H9 (cell line): ENCODE results near the gene TRIM52. TPM values are rescaled to one million over a fixed set of nuclear protein-coding genes. Genes with fewer than 3 reads are reported as not detected.

Experiments
- DNase-seq: peaks from one replicate; pipeline ENCODE4 v3.0.0-alpha.2; 2017
- H2AFZ ChIP-seq: one replicate; pipeline ENCODE4 v1.6.1; 2013; ENCODE audit warnings: mild to moderate bottlenecking, low read length, control low read depth, moderate library complexity
- H2AK5ac ChIP-seq: 2 replicates; pipeline ENCODE4 v1.6.1; 2013; ENCODE audit warnings: low read length, control low read depth, mixed read lengths; ENCODE audit not compliant: insufficient read length
- H2BK120ac ChIP-seq: one replicate; pipeline ENCODE4 v1.6.1; 2013; ENCODE audit warnings: low read depth, mild to moderate bottlenecking, low read length, control low read depth, inconsistent platforms; ENCODE audit not compliant: poor library complexity, severe bottlenecking
- H2BK12ac ChIP-seq: 2 replicates; pipeline ENCODE4 v1.6.1; 2013; ENCODE audit warnings: low read length, control low read depth, mixed read lengths, low read depth; ENCODE audit not compliant: insufficient read length
- H2BK15ac ChIP-seq: 2 replicates; pipeline ENCODE4 v1.6.1; 2013; ENCODE audit warnings: low read depth, low read length, control low read depth
- H2BK20ac ChIP-seq: one replicate; pipeline ENCODE4 v1.6.1; 2013; ENCODE audit warnings: low read depth, mild to moderate bottlenecking, low read length, control low read depth, inconsistent platforms; ENCODE audit not compliant: poor library complexity, severe bottlenecking
- H2BK5ac ChIP-seq: 2 replicates; pipeline ENCODE4 v1.6.1; 2013; ENCODE audit warnings: low read length, control low read depth, mixed read lengths; ENCODE audit not compliant: insufficient read length
- H3K14ac ChIP-seq: 2 replicates; pipeline ENCODE4 v1.6.1; 2013; ENCODE audit warnings: low read length, control low read depth; ENCODE audit not compliant: insufficient read depth
- H3K18ac ChIP-seq: 2 replicates; pipeline ENCODE4 v1.6.1; 2013; ENCODE audit warnings: low read depth, mild to moderate bottlenecking, mixed read lengths, low read length, control low read depth; ENCODE audit not compliant: insufficient read length
- H3K23ac ChIP-seq: 2 replicates; pipeline ENCODE4 v1.6.1; 2013; ENCODE audit warnings: low read length, control low read depth, mixed read lengths, low read depth; ENCODE audit not compliant: insufficient read length
- H3K23me2 ChIP-seq: 2 replicates; pipeline ENCODE4 v1.6.1; 2013; ENCODE audit warnings: low read depth, mild to moderate bottlenecking, mixed read lengths, low read length, control low read depth; ENCODE audit not compliant: insufficient read length, poor library complexity, severe bottlenecking
- H3K27ac ChIP-seq: 2 replicates; pipeline ENCODE4 v1.5.1; 2013; ENCODE audit warnings: low read length, control low read depth, mixed read lengths, low read depth; ENCODE audit not compliant: insufficient read length
- H3K27me3 ChIP-seq: 2 replicates; pipeline ENCODE4 v1.6.1; 2013; ENCODE audit warnings: low read length, control low read depth, inconsistent platforms; ENCODE audit not compliant: insufficient read depth
- H3K4ac ChIP-seq: 2 replicates; pipeline ENCODE4 v1.6.1; 2013; ENCODE audit warnings: low read depth, mild to moderate bottlenecking, control low read depth, inconsistent platforms, low read length, moderate library complexity
- H3K4me1 ChIP-seq: 2 replicates; pipeline ENCODE4 v1.6.1; 2013; ENCODE audit warnings: low read length, control low read depth, inconsistent platforms; ENCODE audit not compliant: insufficient read depth
- H3K4me2 ChIP-seq: 2 replicates; pipeline ENCODE4 v1.6.1; 2013; ENCODE audit warnings: low read length, control low read depth, mixed read lengths; ENCODE audit not compliant: insufficient read length, insufficient read depth
- H3K56ac ChIP-seq: 2 replicates; pipeline ENCODE4 v1.6.1; 2013; ENCODE audit warnings: low read depth, mild to moderate bottlenecking, mixed read lengths, low read length, control low read depth; ENCODE audit not compliant: insufficient read length
- H3K79me1 ChIP-seq: 2 replicates; pipeline ENCODE4 v1.6.1; 2013; ENCODE audit warnings: low read depth, mild to moderate bottlenecking, moderate library complexity, low read length, control low read depth, inconsistent platforms; ENCODE audit not compliant: insufficient read depth, poor library complexity, severe bottlenecking
- H3K79me2 ChIP-seq: 2 replicates; pipeline ENCODE4 v1.6.1; 2013; ENCODE audit warnings: low read length, control low read depth, inconsistent platforms; ENCODE audit not compliant: insufficient read depth
- H3K9ac ChIP-seq: 2 replicates; pipeline ENCODE4 v1.6.1; 2013; ENCODE audit warnings: low read length, control low read depth, mixed read lengths; ENCODE audit not compliant: insufficient read length; ENCODE audit errors: extremely low read depth
- H3K9me3 ChIP-seq: one replicate; pipeline ENCODE4 v1.6.1; 2013; ENCODE audit warnings: low read depth, low read length, inconsistent platforms; ENCODE audit not compliant: control insufficient read depth
- H3T11ph ChIP-seq: one replicate; pipeline ENCODE4 v1.6.1; 2013; ENCODE audit warnings: mild to moderate bottlenecking, low read length, control low read depth, inconsistent platforms
- H4K20me1 ChIP-seq: one replicate; pipeline ENCODE4 v1.6.1; 2013; ENCODE audit not compliant: control insufficient read depth, insufficient read length, insufficient read depth
- H4K5ac ChIP-seq: 2 replicates; pipeline ENCODE4 v1.6.1; 2013; ENCODE audit warnings: low read depth, mild to moderate bottlenecking, mixed read lengths, low read length, control low read depth; ENCODE audit not compliant: insufficient read length
- H4K8ac ChIP-seq: replicated peaks from 2 replicates; pipeline ENCODE4 v1.6.1; 2013; ENCODE audit warnings: low read length, control low read depth, mixed read lengths, low read depth; ENCODE audit not compliant: insufficient read length
- H4K91ac ChIP-seq: 2 replicates; pipeline ENCODE4 v1.6.1; 2013; ENCODE audit warnings: low read depth, mild to moderate bottlenecking, moderate library complexity, mixed read lengths, low read length, control low read depth; ENCODE audit not compliant: insufficient read length
- H3K27ac Mint-ChIP-seq, 3 experiments: 2 replicates in 2 of 3; 3 replicates in 1 of 3; pipeline ENCODE4 v1.8.0; 2020 to 2021; ENCODE audit warnings: mixed read lengths in 3 of 3, mild to moderate bottlenecking in 1 of 3, moderate library complexity in 1 of 3
- H3K27me3 Mint-ChIP-seq: 2 replicates; pipeline ENCODE4 v1.8.0; 2021; ENCODE audit warnings: low read depth, mild to moderate bottlenecking, moderate library complexity, mixed read lengths
- H3K36me3 Mint-ChIP-seq, 3 experiments: 2 replicates in 2 of 3; 3 replicates in 1 of 3; pipeline ENCODE4 v1.8.0; 2020 to 2021; ENCODE audit warnings: low read depth in 3 of 3, mixed read lengths in 3 of 3; ENCODE audit not compliant: insufficient read depth in 1 of 3
- H3K4me1 Mint-ChIP-seq, 2 experiments: 2 replicates each; pipeline ENCODE4 v1.8.0; 2020; ENCODE audit warnings: mixed read lengths in 2 of 2
- H3K4me3 Mint-ChIP-seq, 2 experiments: 2 replicates in 1 of 2; 3 replicates in 1 of 2; pipeline ENCODE4 v1.8.0; 2020 to 2021; ENCODE audit warnings: mild to moderate bottlenecking in 2 of 2, mixed read lengths in 2 of 2, moderate library complexity in 1 of 2
- H3K9me3 Mint-ChIP-seq, 2 experiments: 2 replicates in 1 of 2; 3 replicates in 1 of 2; pipeline ENCODE4 v1.8.0; 2020; ENCODE audit warnings: mild to moderate bottlenecking in 2 of 2, mixed read lengths in 2 of 2, moderate library complexity in 1 of 2
- WGBS: extraction: QIAGEN DNeasy Blood & Tissue Kit; methylation state at CpG from one replicate; pipeline ENCODE4 v1.1.7; 2013; ENCODE audit warnings: missing lambda C conversion rate, low lambda C conversion rate, mixed read lengths; ENCODE audit not compliant: insufficient read length; ENCODE audit errors: extremely low coverage; 5-methylcytosine and 5-hydroxymethylcytosine counted together
- total RNA-seq: library from RNA; stranded (reverse); gene quantifications from 2 replicates; pipeline ENCODE4 v1.2.1, GENCODE V29; 2021
- TF ChIP-seq, protein P1 (sequence below): fragments of 200-600 bp; sonication (generic); conservative IDR thresholded peaks from 3 replicates; pipeline ENCODE4 v1.8.0; 2021; ENCODE audit warnings: antibody characterized with exemption, mild to moderate bottlenecking

Gene TRIM52
- total RNA-seq, 1 experiment from 2014 or later: 5.1 TPM

DNA sequence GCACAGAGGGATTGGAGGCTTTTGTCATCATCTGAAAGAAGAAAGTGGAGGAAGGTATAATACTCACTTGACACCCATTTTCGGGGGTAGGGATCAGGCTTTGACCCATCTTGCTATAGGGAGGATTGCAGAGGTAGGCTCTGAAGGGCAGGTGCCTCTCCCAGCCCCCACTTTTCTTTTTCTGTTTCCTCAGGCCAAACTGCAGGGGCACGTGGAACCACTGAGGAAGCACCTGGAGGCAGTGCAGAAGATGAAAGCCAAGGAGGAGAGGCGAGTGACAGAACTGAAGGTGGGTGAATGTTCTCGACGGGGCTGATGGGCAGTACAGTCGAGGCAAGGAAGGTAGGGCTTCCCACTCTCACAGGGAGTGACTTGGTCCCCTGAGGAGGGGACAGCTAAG is 30.4 kb downstream of the TRIM52 start:
- peaks cover 15 to 59% (median 34%) of the 10 kb centered on the region in 3 experiments; a peak in 5 of 7 replicates for H3K36me3 Mint-ChIP-seq
- Histone ChIP-seq H3K18ac (no peak overlapping the region), H4K5ac (no peak overlapping the region), H2BK20ac (no peak overlapping the region), H3K23ac (no peak overlapping the region), H3K9ac (no peak overlapping the region), H3K14ac (no peak overlapping the region), H2BK5ac (no peak overlapping the region), H3T11ph (no peak overlapping the region), H3K79me1 (no peaks in the 10 kb centered on the region), H3K23me2 (no peaks in the 10 kb centered on the region), H2BK15ac (no peak overlapping the region), H2AK5ac (no peak overlapping the region), H3K4me2 (no peak overlapping the region), H3K79me2 (no peaks in the 10 kb centered on the region), H2BK120ac (no peak overlapping the region), H2AFZ (no peak overlapping the region), H4K91ac (no peak overlapping the region), H3K4me1 (no peaks in the 10 kb centered on the region), H3K56ac (no peak overlapping the region), H3K27me3 (no peaks in the 10 kb centered on the region), H2BK12ac (no peak overlapping the region), H3K4ac (no peak overlapping the region), H4K20me1 (no peaks in the 10 kb centered on the region), H4K8ac (no peak overlapping the region), H3K9me3 (no peaks in the 10 kb centered on the region), H3K27ac (no peak overlapping the region)
- no peak overlapping the region for H3K4me3 Mint-ChIP-seq
- no peak overlapping the region for H3K27ac Mint-ChIP-seq
- TF ChIP-seq, protein P1, sequence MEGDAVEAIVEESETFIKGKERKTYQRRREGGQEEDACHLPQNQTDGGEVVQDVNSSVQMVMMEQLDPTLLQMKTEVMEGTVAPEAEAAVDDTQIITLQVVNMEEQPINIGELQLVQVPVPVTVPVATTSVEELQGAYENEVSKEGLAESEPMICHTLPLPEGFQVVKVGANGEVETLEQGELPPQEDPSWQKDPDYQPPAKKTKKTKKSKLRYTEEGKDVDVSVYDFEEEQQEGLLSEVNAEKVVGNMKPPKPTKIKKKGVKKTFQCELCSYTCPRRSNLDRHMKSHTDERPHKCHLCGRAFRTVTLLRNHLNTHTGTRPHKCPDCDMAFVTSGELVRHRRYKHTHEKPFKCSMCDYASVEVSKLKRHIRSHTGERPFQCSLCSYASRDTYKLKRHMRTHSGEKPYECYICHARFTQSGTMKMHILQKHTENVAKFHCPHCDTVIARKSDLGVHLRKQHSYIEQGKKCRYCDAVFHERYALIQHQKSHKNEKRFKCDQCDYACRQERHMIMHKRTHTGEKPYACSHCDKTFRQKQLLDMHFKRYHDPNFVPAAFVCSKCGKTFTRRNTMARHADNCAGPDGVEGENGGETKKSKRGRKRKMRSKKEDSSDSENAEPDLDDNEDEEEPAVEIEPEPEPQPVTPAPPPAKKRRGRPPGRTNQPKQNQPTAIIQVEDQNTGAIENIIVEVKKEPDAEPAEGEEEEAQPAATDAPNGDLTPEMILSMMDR: no peak
- WGBS: no CpG with 5 or more reads among the region's 6 CpGs
- H3K4me1 Mint-ChIP-seq: 0 out of 4 replicates have a peak, but pooled peaks cover 0 to 5% of the 10 kb centered on the region in 2 experiments
- H3K9me3 Mint-ChIP-seq: no peaks in the 10 kb centered on the region
- no peaks in the 10 kb centered on the region; the same call in 1 of the 2 replicates for H3K27me3 Mint-ChIP-seq
- DNase-seq: no peak
